ENCODE data around the gene FDX2.
A peak's percentile ranks its signal among the peaks of the same experiment; 100 is the strongest.

FDX2 gene

DNA sequence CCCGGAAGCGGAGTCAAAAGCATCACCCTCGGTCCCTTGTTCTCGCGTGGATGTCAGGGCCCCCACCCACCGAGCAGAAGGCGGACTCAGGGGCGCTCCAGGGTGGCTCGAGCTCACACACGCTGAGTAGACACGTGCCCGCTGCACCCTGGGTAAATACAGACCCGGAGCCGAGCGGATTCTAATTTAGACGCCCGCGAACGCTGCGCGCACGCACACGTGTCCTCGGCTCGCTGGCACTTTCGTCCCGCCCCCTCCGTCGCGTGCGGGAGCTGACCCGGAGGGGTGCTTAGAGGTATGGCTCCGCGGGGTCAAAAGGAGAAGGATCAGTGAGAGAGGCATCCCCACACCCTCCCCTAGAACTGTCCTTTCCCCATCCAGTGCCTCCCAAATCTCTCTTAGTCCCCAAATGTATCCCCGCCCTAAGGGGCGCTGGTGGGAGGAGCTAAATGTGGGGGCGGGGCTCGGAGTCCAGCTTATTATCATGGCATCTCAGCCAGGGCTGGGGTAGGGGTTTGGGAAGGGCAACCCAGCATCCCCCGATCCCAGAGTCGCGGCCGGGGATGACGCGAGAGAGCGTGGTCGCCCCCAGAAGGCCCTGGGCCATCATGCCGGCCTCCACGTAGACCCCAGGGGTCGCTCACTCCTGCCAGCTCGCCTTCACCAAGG is 26.5 kb downstream of the FDX2 start:
- H3K4me3 ChIP-seq (ENCODE audit: control insufficient read depth, low read depth, low read length), result peak overlapping the region; percentile 25
- DNase-seq (ENCODE audit: low read depth), result peak; percentile 32
- TF ChIP-seq, protein P1, sequence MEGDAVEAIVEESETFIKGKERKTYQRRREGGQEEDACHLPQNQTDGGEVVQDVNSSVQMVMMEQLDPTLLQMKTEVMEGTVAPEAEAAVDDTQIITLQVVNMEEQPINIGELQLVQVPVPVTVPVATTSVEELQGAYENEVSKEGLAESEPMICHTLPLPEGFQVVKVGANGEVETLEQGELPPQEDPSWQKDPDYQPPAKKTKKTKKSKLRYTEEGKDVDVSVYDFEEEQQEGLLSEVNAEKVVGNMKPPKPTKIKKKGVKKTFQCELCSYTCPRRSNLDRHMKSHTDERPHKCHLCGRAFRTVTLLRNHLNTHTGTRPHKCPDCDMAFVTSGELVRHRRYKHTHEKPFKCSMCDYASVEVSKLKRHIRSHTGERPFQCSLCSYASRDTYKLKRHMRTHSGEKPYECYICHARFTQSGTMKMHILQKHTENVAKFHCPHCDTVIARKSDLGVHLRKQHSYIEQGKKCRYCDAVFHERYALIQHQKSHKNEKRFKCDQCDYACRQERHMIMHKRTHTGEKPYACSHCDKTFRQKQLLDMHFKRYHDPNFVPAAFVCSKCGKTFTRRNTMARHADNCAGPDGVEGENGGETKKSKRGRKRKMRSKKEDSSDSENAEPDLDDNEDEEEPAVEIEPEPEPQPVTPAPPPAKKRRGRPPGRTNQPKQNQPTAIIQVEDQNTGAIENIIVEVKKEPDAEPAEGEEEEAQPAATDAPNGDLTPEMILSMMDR (conservative IDR thresholded peaks at IDR 0.05; ENCODE audit: control insufficient read depth, insufficient read depth, low read depth, low read length), result no peak

DNA sequence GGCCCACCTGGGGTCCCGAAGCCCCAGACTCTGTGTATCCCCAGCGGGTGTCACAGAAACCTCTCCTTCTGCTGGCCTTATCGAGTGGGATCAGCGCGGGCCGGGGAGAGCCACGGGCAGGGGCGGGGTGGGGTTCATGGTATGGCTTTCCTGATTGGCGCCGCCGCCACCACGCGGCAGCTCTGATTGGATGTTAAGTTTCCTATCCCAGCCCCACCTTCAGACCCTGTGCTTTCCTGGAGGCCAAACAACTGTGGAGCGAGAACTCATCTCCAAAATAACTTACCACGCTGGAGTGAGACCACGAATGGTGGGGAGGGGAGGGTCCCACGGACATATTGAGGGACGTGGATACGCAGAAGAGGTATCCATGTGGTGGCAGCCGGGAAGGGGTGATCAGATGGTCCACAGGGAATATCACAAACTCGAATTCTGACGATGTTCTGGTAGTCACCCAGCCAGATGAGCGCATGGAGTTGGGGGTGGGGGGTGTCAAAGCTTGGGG is 27.1 kb downstream of the FDX2 start:
- TF ChIP-seq, protein P1 (conservative IDR thresholded peaks at IDR 0.05; ENCODE audit: control insufficient read depth, insufficient read depth, low read depth, low read length), result no peak
- H3K4me3 ChIP-seq (ENCODE audit: control insufficient read depth, low read depth, low read length), result no peak overlapping the region
- peak; percentile 45 for DNase-seq (ENCODE audit: low read depth)

DNA sequence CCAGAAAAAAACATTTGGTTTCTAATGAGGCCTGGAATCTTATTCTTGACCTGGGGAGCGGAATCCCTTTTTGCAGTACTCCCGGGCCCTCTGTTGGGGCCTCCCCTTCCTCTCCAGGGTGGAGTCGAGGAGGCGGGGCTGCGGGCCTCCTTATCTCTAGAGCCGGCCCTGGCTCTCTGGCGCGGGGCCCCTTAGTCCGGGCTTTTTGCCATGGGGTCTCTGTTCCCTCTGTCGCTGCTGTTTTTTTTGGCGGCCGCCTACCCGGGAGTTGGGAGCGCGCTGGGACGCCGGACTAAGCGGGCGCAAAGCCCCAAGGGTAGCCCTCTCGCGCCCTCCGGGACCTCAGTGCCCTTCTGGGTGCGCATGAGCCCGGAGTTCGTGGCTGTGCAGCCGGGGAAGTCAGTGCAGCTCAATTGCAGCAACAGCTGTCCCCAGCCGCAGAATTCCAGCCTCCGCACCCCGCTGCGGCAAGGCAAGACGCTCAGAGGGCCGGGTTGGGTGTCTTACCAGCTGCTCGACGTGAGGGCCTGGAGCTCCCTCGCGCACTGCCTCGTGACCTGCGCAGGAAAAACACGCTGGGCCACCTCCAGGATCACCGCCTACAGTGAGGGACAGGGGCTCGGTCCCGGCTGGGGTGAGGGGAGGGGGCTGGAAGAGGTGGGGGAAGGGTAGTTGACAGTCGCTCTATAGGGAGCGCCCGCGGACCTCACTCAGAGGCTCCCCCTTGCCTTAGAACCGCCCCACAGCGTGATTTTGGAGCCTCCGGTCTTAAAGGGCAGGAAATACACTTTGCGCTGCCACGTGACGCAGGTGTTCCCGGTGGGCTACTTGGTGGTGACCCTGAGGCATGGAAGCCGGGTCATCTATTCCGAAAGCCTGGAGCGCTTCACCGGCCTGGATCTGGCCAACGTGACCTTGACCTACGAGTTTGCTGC is 28.7 kb downstream of the FDX2 start, which contains the start of gene ICAM4:
TSS of gene ICAM4 (plus strand) at position 153 of the 935 bp plus-strand sequence. CDS start at position 211, 58 bp downstream.
- no peak within 1 kb of the TSS for H3K4me3 ChIP-seq (ENCODE audit: control insufficient read depth, low read depth, low read length)
- TF ChIP-seq, protein P1 (conservative IDR thresholded peaks at IDR 0.05; ENCODE audit: control insufficient read depth, insufficient read depth, low read depth, low read length), result no peak
- no peak for DNase-seq (ENCODE audit: low read depth)

DNA sequence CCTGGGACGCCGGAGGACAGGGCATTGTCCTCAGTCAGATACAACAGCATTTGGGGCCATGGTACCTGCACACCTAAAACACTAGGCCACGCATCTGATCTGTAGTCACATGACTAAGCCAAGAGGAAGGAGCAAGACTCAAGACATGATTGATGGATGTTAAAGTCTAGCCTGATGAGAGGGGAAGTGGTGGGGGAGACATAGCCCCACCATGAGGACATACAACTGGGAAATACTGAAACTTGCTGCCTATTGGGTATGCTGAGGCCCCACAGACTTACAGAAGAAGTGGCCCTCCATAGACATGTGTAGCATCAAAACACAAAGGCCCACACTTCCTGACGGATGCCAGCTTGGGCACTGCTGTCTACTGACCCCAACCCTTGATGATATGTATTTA is 30.4 kb downstream of the FDX2 start:
- no peak for DNase-seq (ENCODE audit: low read depth)
- no peak overlapping the region for H3K4me3 ChIP-seq (ENCODE audit: control insufficient read depth, low read depth, low read length)
- TF ChIP-seq, protein P1 (conservative IDR thresholded peaks at IDR 0.05; ENCODE audit: control insufficient read depth, insufficient read depth, low read depth, low read length), result no peak

DNA sequence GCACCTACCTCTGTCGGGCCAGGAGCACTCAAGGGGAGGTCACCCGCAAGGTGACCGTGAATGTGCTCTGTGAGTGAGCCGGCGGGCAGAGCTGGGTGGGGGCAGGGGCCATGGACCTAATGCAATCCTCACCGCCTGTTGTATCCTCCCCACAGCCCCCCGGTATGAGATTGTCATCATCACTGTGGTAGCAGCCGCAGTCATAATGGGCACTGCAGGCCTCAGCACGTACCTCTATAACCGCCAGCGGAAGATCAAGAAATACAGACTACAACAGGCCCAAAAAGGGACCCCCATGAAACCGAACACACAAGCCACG is 30.9 kb downstream of the FDX2 start:
- TF ChIP-seq, protein P1 (conservative IDR thresholded peaks at IDR 0.05; ENCODE audit: control insufficient read depth, insufficient read depth, low read depth, low read length), result no peak
- no peak for DNase-seq (ENCODE audit: low read depth)
- H3K4me3 ChIP-seq (ENCODE audit: control insufficient read depth, low read depth, low read length), result no peak overlapping the region

DNA sequence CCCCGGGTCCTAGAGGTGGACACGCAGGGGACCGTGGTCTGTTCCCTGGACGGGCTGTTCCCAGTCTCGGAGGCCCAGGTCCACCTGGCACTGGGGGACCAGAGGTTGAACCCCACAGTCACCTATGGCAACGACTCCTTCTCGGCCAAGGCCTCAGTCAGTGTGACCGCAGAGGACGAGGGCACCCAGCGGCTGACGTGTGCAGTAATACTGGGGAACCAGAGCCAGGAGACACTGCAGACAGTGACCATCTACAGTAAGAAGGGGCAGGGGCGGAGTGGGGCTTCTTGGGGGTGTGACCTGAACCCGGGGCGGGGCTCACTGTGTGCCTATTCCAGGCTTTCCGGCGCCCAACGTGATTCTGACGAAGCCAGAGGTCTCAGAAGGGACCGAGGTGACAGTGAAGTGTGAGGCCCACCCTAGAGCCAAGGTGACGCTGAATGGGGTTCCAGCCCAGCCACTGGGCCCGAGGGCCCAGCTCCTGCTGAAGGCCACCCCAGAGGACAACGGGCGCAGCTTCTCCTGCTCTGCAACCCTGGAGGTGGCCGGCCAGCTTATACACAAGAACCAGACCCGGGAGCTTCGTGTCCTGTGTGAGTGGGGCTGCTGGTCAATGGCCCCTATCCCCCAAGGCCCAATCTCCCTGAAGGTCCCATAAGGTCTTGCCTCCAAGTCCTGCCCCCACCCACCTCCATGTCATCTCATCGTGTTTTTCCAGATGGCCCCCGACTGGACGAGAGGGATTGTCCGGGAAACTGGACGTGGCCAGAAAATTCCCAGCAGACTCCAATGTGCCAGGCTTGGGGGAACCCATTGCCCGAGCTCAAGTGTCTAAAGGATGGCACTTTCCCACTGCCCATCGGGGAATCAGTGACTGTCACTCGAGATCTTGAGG is 31.5 kb downstream of the FDX2 start:
- TF ChIP-seq, protein P1 (conservative IDR thresholded peaks at IDR 0.05; ENCODE audit: control insufficient read depth, insufficient read depth, low read depth, low read length), result no peak
- no peak overlapping the region for H3K4me3 ChIP-seq (ENCODE audit: control insufficient read depth, low read depth, low read length)
- DNase-seq (ENCODE audit: low read depth), result no peak
